Tibial artery (tissue), 4 donors: ENCODE measurements around the gene COL16A1.

Source experiments
- DNase-seq, 2 donors: peaks; one replicate each; pipeline ENCODE4 v3.0.0-alpha.2; 2019
- H3K27ac ChIP-seq, 2 donors: fragments of 200-600 bp; sonication (generic) in 1 of 2; 1 replicate in 1 of 2; 2 replicates in 1 of 2; pipeline ENCODE4 v1.5.1; 2018 to 2019; ENCODE audit warnings: mild to moderate bottlenecking in 1 of 2
- H3K27me3 ChIP-seq, 2 donors: fragments of 200-600 bp; sonication (generic) in 1 of 2; one replicate each; pipeline versions ENCODE4 v1.5.1 to v1.6.0; 2016 to 2019
- H3K36me3 ChIP-seq, 3 donors: fragments of 200-600 bp; sonication (generic) in 2 of 3; one replicate each; pipeline ENCODE4 v1.5.1; 2016 to 2019; ENCODE audit warnings: mild to moderate bottlenecking in 2 of 3
- H3K4me1 ChIP-seq, 4 donors: fragments of 200-600 bp; sonication (generic) in 2 of 4; 1 replicate in 3 of 4; 2 replicates in 1 of 4; pipeline ENCODE4 v1.5.1; 2016 to 2019
- H3K4me3 ChIP-seq, 2 donors: fragments of 200-600 bp; sonication (generic) in 1 of 2; 1 replicate in 1 of 2; 2 replicates in 1 of 2; pipeline ENCODE4 v1.5.1; 2018 to 2019; ENCODE audit warnings: mild to moderate bottlenecking in 2 of 2
- H3K9me3 ChIP-seq, 3 donors: fragments of 200-600 bp; sonication (generic) in 1 of 3; one replicate each; pipeline ENCODE4 v1.5.1; 2016 to 2019
- CTCF ChIP-seq, 2 experiments: fragments of 200-600 bp in 1 of 2; fragments of 450-650 bp in 1 of 2; IDR thresholded peaks; one replicate each; pipeline ENCODE4 v1.5.1; 2017 to 2019; ENCODE audit warnings: antibody characterized with exemption in 2 of 2, mild to moderate bottlenecking in 1 of 2, moderate library complexity in 1 of 2
- intact Hi-C: fragments of 100-400 bp; cut with DNase I; formaldehyde crosslinking; loops from one replicate; pipeline ENCODE4 v1.15.0; 2023; ENCODE audit warnings: low total_unique reads

COL16A1 gene

DNA sequence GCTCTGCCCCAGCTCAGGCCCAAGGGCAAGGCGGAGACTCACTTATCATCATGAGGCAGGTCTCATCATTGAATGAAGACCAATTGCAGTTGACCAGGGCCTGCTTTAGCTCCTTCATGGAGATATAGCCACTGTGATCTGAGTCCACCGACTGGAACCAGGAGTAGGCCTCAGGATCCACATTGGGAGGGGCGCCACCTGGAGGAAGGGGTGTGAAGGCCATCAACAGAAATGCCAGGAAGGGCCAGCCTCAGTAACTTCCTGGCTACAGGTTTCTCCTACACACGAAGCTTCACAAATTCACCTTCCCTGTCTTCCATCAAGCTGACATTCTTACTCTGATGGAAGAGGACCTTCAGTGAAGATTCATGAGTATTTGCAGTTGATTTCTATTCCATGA, 70.7 kb downstream of the COL16A1 start:
- H3K27me3 ChIP-seq: no peaks in the 10 kb centered on the region
- peak in 1 of 2 experiments; percentile 12 for TF ChIP-seq CTCF (IDR thresholded peaks at IDR 0.05)
- no peak overlapping the region for H3K4me3 ChIP-seq
- intact Hi-C loops: no loop called here
- H3K9me3 ChIP-seq: no peaks in the 10 kb centered on the region
- no peak for DNase-seq
- no peak overlapping the region for H3K27ac ChIP-seq
- H3K4me1 ChIP-seq: peaks cover 0 to 22% (median 12%) of the 10 kb centered on the region in 4 donors
- H3K36me3 ChIP-seq: peaks cover 53 to 70% (median 60%) of the 10 kb centered on the region in 3 donors

- TF ChIP-seq CTCF (IDR thresholded peaks at IDR 0.05): no peak
- DNase-seq: no peak
- Histone ChIP-seq H3K36me3 (peaks cover 53 to 70% (median 64%) of the 10 kb centered on the region in 3 donors), H3K4me3 (no peak overlapping the region), H3K27me3 (no peaks in the 10 kb centered on the region), H3K9me3 (no peaks in the 10 kb centered on the region), H3K4me1 (peaks cover 0 to 24% (median 15%) of the 10 kb centered on the region in 4 donors), H3K27ac (no peak overlapping the region)
- intact Hi-C loops: no loop called here
Observed at GRCh38 chr1:31632649-31633048, 71.2 kb downstream of the COL16A1 start.

- no peaks in the 10 kb centered on the region for H3K27me3 ChIP-seq
- no peak overlapping the region for H3K4me3 ChIP-seq
- peaks cover 0 to 44% (median 37%) of the 10 kb centered on the region in 4 donors for H3K4me1 ChIP-seq
- H3K27ac ChIP-seq: peak overlapping the region; percentile 83 to 87
- DNase-seq: no peak
- peaks cover 42 to 57% (median 56%) of the 10 kb centered on the region in 3 donors for H3K36me3 ChIP-seq
- no peaks in the 10 kb centered on the region for H3K9me3 ChIP-seq
- no peak for TF ChIP-seq CTCF (IDR thresholded peaks at IDR 0.05)
- intact Hi-C loops: no loop called here
Observed at GRCh38 chr1:31628931-31629556, 74.8 kb downstream of the COL16A1 start.

GRCh38 chr1:31627930-31628559, 75.8 kb downstream of the COL16A1 start:
- Histone ChIP-seq H3K27me3 (no peaks in the 10 kb centered on the region), H3K9me3 (no peaks in the 10 kb centered on the region), H3K27ac (peak overlapping the region; percentile 83 to 87), H3K4me1 (peaks cover 0 to 44% (median 37%) of the 10 kb centered on the region in 4 donors), H3K36me3 (peaks cover 40 to 51% (median 49%) of the 10 kb centered on the region in 3 donors), H3K4me3 (no peak overlapping the region)
- intact Hi-C loops: no loop called here
- DNase-seq: peak; percentile 45 to 87
- no peak for TF ChIP-seq CTCF (IDR thresholded peaks at IDR 0.05)

DNA sequence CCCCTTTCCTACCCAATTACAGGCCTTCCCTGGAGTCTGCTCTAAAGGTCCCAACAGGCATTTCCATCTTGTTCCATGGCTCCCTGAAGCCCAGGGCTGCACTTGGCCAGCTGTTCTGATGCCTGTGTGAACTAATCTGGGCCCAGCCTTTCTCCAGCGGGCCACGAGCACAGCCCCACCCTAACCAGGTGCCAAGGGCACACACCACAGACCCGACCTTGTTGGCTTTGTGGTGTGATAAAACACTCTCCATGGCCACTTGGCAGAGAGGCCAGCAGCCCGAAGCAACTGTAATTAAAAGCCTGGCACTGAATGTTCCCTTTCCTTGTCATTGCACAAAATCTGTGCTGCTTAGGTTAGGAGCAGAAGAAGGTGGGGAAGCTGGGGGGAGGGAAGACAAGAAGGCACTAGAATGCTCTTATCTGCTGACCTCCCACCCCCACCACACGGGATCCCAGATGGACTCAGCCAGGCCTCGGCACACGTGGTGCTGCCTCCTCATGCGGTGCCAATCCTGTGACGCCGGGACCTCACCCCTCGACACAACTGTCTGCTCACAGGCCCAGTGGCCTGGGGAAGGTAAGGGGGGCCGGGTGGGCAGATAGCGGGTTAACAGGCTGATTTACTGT, 76.4 kb downstream of the COL16A1 start:
- peaks cover 34 to 45% (median 43%) of the 10 kb centered on the region in 3 donors for H3K36me3 ChIP-seq
- TF ChIP-seq CTCF (IDR thresholded peaks at IDR 0.05): no peak
- peak; percentile 45 to 88 for DNase-seq
- H3K9me3 ChIP-seq: no peaks in the 10 kb centered on the region
- H3K27me3 ChIP-seq: no peaks in the 10 kb centered on the region
- H3K4me1 ChIP-seq: peaks cover 0 to 47% (median 39%) of the 10 kb centered on the region in 4 donors
- peak overlapping the region; percentile 83 to 87 for H3K27ac ChIP-seq
- intact Hi-C loops: no loop called here
- H3K4me3 ChIP-seq: no peak overlapping the region
